Measurements from ENCODE around the gene GTPBP3.

Gene GTPBP3

GRCh38 chr19:17327654-17328516 lies 9.5 kb upstream of the GTPBP3 start:
- DNase-seq = no peak

DNA sequence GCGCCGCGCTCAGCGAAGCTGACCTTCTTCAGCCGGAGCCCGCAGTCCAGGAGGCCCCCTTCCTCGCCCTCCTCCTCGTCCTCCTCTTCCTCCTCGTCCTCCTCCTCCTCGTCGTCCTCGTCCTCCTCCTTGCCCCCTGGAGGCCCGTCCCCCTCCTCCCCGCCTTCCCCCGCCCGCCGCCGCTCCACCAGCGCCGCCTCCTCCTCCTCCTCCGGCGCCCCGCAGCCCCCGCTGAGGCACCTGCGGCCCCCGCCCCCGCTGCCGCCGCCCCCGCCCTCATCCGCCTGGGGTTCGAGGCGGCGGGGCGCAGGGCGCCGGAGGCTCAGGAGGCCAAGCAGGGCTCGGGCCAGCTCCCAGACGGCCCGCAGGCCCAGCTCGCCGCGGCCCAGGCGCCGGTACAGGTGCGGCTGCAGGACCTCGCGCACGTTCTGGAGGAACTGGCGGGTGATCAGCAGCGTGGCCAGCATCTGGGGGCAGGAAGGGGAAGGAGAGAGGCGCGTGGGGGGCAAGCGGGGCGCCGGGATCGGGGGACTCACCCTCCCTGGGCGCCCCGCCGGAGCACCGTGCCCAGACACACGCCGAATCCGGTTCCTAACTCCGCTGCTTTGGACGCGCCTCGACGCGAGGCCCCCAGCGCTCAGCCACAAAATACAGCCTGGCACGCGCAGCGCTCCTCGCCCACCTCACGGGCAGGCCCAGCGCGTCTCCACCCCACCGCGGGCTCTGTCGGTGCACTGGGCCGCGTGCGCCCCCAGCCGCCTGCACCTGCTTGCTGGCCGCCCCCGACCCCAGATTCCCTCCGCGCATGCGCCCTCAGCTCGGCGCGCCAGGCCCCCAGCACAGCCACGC lies 8.6 kb upstream of the GTPBP3 start:
- DNase-seq = no peak

DNA sequence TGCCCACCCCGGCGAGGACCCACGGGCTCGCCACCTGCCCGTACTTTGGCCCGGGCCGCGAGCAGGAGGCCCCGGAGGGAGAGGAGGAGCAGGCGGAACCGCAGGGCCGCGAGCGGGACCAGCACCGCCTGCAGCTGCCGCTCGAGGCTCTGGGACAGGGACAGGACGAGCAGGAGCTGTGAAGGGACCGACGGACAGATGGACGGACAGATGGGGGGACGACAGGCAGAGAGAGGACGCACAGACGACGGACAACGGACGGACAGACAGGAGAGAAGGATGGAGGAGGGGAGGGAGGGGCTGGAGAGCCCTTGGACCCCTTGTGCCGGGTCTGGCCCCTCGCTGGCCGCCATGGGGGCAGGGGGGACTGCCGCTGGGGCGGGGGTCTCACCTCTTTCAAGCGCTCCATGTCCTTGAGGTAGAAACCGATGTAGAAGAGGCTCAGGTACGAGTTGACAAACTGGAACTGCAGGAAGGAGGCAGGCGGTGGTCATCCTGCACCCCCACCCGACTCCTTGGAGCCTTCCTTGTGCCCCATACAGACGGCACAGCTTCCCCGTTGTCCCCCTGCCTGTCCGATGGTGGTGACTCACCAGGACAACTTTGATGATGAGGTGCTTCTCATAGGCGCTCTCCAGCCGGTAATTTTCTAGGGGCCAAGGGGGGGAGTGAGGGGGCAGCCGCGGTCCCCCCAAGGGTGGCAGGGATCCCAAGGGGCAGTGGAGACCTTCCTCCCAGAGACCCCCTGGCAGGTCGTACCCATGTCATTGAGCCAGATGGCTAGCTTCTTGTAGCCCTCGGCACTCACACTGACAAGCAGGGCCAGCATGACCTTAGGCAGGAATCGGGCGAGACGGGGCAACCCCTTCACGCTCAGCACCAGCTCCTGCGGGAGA lies 7.7 kb upstream of the GTPBP3 start:
- DNase-seq = no peak

GRCh38 chr19:17330262-17331044 lies 6.9 kb upstream of the GTPBP3 start:
- no peak for DNase-seq

GRCh38 chr19:17331045-17331558 lies 6.3 kb upstream of the GTPBP3 start:
- DNase-seq = no peak

GRCh38 chr19:17332360-17332676 lies 5.0 kb upstream of the GTPBP3 start:
- DNase-seq = no peak

DNA sequence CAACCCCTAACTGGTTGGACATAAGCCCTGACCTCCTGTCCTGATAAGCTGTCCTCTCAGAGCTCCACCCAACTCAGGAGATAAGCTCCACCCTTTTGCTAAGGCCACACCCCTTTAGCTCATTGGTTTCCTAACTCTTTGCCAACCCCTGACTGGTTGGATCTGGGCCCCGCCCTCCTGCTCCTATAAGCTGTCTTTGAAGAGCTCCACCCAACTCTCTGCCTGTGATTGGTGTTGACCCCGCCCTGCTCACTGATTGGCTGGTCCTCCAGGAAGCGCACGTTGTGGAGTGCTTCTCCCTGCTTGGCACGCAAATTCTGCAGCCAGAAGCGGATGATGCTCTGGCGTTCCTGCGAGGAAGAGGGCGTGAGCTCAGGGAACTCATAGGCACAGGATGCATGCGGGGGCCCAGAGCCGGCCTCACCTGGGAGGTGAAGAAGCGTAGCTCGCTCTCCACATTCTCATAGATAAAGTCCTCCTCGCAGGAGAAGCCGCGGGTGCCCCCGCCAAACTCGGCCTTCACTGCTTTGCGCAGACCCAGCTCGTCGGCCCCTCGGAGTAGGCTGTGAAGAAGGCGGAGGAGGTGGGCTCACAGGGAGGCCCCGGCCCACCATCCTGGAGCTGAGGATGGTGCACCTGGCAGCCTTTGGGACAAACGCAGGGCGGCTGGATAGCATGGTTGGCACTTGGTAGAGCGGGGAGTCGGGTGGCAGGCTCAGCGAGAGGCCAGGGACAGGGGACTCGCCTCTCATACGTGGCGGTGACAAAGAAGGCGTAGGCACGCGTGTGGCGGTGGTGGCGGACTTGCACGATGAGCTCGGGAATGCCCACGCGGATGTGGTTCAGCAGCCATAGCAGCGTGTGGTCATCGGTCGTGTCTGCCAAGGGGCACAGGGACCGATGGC lies 4.4 kb upstream of the GTPBP3 start:
- DNase-seq = peak; percentile 99 to 100

DNA sequence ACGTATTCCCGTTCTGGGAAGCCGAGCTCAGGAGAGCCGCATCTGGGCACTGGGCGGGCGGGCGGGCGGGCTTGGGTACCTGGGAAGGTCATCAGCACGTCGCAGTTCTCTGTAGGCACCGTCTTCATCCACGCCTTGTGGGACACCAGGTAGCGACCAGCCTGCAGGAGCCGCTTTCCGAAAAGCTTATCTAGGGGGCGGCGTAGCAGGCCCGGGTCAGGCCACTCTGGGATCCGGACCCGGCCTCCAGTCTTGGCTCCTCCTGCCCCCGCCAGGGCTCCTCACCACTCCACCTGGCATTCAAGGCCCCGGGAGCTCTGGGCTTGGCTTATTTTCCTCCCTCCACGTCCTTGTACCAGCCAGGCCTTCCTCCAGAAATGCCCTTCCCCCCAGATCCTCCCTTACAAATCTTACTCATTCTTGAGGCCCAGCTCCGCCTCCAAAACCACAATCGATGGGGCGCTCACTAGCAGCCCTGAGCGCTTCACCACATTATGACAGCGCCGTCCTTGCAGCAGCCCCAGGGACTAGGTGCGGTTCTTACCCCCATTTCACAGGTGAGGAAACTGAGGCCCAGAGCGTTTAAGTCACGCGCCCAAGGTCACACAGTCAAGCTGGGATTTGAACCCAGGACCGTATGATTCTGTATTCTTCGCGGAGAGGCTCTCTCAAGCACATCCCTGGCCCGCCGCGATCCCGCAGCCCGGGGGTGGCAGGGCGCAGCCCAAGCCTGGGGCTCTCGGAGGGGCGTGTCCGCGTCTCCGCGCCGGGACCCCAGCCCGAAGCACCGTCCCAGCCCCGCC lies 3.5 kb upstream of the GTPBP3 start:
- DNase-seq = peak in 1 of 2 experiments; percentile 26

DNA sequence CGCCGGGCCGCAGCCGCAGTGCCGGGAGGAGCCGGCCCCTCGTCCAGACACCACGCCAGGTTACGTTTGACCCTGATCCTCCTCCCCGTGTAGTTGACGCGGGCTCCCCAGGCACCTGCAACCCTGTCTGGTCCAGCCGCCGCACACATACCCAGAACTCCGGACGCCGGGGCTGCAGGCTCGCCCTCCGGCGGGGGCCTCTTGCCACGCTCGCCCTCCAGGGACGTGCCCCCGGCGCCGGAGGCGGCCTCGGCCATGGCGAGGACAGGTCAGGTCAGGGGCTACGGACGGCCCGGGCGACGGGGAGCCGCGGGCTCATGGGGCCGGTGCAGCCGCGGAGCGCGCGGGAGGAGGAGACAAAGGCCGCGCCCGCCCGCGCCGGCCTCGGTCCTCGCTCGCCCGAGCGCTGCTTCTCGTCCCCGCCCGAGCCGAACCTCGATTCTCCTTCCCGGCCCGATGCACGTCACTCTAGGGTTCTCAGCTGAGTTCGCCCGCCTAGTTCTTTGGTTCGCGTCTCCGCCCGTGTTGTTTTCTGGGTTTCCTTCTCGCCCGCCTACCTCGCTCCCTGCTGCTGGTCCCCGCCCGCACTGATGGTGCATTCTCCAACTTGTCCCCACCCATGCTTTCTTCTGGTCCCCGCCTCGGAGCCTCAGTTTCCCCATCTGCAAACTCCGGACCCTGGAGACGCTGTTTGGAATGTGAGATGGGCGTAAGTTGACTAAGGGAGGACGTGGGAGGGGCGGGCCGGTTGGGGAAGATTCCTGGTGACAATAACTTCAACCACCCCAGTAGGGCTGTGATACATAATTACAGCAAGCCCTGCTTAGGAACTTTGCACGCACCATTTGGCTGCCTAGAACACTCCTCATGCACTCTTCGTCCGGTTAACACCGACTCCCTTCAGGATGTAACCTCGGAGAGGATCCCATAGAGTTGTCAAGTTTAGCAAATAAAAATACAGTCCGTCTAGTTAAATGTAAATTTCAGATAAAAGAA lies 2.6 kb upstream of the GTPBP3 start, which contains the start of gene ANO8:
Gene ANO8 (minus strand): TSS at position 442 of the 996 bp plus-strand sequence. CDS start 185 bp downstream, at position 257.
- DNase-seq = peak; percentile 92 to 95

DNA sequence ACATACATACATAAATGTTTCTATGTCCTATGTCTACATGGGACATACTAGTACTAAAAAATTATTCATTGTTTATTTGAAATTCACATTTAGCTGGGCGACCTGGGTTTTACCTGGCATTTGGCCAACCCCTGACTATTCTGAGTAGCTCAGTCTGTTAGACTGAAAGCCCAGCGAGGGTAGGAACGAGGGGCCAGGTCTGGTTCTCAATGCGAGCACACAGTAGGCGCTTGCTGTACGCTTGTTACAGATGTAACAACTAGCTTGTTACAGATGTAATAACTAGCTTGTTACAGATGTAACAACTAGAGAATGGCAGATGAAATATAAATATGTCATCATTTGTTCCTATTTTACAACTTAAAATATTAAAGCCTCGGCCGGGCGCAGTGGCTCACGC lies 1.8 kb upstream of the GTPBP3 start:
- DNase-seq = no peak

- peak in 1 of 2 experiments; percentile 35 for DNase-seq
Measured at GRCh38 chr19:17337675-17338432, 501 bp downstream of the GTPBP3 start.

- DNase-seq = no peak
Measured at GRCh38 chr19:17338433-17339078, 1.2 kb downstream of the GTPBP3 start.

DNA sequence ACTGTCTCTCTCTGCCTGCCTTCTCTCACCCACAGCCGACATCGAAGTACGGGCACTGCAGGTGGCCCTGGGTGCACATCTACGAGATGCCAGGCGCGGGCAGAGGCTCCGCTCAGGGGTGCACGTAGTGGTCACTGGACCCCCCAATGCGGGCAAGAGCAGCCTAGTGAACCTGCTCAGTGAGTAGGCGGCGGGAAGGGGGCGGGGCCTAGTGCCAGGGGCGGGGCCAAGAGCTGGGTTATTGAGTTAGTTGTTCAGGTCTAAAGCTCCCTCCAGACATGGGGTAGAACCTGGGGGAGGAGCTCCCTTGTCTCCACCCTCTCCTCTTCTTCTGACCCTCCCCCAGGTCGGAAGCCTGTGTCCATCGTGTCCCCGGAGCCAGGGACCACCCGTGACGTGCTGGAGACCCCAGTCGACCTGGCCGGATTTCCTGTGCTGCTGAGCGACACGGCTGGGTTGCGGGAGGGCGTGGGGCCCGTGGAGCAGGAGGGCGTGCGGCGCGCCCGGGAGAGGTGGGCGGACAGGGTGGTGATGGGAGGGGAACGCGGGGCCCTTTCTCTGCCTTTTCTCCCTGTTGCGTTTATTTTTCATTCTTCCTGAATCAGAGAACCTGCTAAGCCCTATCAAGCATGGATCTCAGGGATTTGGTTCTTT lies 1.9 kb downstream of the GTPBP3 start:
- DNase-seq = no peak

GRCh38 chr19:17340302-17340870 lies 3.0 kb downstream of the GTPBP3 start:
- DNase-seq = no peak

GRCh38 chr19:17340871-17341357 lies 3.6 kb downstream of the GTPBP3 start:
- DNase-seq = no peak

DNA sequence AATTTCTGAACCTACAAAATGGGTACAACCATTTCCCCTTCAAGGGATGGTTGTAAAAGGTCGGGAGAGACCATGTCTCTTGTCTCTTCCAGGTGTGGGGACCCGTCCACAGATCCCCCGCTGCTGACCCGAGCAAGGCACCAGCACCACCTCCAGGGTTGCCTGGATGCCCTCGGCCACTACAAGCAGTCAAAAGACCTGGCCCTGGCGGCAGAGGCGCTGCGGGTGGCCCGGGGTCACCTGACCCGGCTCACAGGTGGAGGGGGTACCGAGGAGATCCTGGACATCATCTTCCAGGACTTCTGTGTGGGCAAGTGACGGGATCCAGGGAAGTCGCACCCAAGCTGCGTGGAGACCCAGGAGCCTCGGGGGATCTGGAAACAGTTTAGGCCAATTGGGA lies 4.0 kb downstream of the GTPBP3 start:
- no peak for DNase-seq
